Esophagus squamous epithelium (tissue), 4 donors: ENCODE measurements around the gene WAPL.

Experiments
- POLR2A ChIP-seq, 4 donors: fragments of 450-650 bp; IDR thresholded peaks; one replicate each; pipeline ENCODE4 v1.6.1; 2017; ENCODE audit warnings: antibody characterized with exemption in 4 of 4, mild to moderate bottlenecking in 4 of 4, moderate library complexity in 3 of 4
- TF ChIP-seq, protein P1 (sequence below), 6 experiments: fragments of 450-650 bp in 4 of 6; fragments of 200-600 bp in 2 of 6; sonication (generic) in 2 of 6; IDR thresholded peaks; one replicate each; pipeline ENCODE4 v1.5.1; 2016 to 2019; ENCODE audit warnings: antibody characterized with exemption in 6 of 6, mild to moderate bottlenecking in 4 of 6, moderate library complexity in 4 of 6

DNA sequence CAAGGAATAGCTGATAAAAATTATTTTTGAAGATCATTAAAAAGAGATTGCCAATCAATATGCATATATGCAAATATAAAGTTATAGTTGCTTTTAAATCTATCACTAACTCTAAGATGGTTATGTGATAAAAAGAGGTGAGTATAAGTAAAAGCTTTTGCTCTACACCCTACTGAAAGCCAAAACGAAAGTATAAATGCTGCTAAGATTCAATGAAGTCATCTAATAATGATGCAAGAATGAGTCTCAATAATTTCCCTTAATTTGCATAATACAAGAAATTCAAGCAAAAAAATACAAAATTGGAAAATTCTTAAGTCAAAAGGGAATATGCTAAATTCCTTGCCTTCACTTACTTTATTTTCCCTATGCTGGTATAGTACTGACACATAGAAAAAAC, 75.2 kb downstream of the WAPL start:
- TF ChIP-seq, protein P1, sequence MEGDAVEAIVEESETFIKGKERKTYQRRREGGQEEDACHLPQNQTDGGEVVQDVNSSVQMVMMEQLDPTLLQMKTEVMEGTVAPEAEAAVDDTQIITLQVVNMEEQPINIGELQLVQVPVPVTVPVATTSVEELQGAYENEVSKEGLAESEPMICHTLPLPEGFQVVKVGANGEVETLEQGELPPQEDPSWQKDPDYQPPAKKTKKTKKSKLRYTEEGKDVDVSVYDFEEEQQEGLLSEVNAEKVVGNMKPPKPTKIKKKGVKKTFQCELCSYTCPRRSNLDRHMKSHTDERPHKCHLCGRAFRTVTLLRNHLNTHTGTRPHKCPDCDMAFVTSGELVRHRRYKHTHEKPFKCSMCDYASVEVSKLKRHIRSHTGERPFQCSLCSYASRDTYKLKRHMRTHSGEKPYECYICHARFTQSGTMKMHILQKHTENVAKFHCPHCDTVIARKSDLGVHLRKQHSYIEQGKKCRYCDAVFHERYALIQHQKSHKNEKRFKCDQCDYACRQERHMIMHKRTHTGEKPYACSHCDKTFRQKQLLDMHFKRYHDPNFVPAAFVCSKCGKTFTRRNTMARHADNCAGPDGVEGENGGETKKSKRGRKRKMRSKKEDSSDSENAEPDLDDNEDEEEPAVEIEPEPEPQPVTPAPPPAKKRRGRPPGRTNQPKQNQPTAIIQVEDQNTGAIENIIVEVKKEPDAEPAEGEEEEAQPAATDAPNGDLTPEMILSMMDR (IDR thresholded peaks at IDR 0.05) = no peak
- no peak for TF ChIP-seq POLR2A (IDR thresholded peaks at IDR 0.05)
